Breast epithelium (tissue), 4 donors: ENCODE data around the gene VWF. TPM values are rescaled to one million over a fixed set of nuclear protein-coding genes. Genes with fewer than 3 reads are reported as not detected.

Experiments
- DNase-seq, 2 donors: peaks; one replicate each; pipeline ENCODE4 v3.0.0-alpha.2; 2019; ENCODE audit warnings: low spot score in 2 of 2
- H3K27ac ChIP-seq, 2 donors: fragments of 200-600 bp; sonication (generic) in 1 of 2; one replicate each; pipeline ENCODE4 v1.5.1; 2016 to 2019; ENCODE audit warnings: mild to moderate bottlenecking in 1 of 2
- H3K27me3 ChIP-seq, 2 donors: fragments of 200-600 bp; sonication (generic) in 1 of 2; one replicate each; pipeline versions ENCODE4 v1.5.1 to v1.6.0; 2017 to 2019; ENCODE audit warnings: control low read depth in 1 of 2, mild to moderate bottlenecking in 1 of 2
- H3K36me3 ChIP-seq: fragments of 200-600 bp; one replicate; pipeline ENCODE4 v1.5.1; 2019
- H3K4me1 ChIP-seq, 2 donors: fragments of 200-600 bp; sonication (generic); one replicate each; pipeline ENCODE4 v1.5.1; 2016 to 2019; ENCODE audit warnings: control low read depth in 1 of 2
- H3K4me3 ChIP-seq, 3 donors: fragments of 200-600 bp; sonication (generic); 1 replicate in 2 of 3; 2 replicates in 1 of 3; pipeline ENCODE4 v1.5.1; 2016 to 2019; ENCODE audit warnings: mild to moderate bottlenecking in 3 of 3, moderate library complexity in 2 of 3
- H3K9me3 ChIP-seq, 2 donors: fragments of 200-600 bp; sonication (generic) in 1 of 2; one replicate each; pipeline ENCODE4 v1.5.1; 2016 to 2019; ENCODE audit warnings: control low read depth in 1 of 2
- POLR2A ChIP-seq: fragments of 450-650 bp; IDR thresholded peaks from one replicate; pipeline ENCODE4 v1.6.1; 2016; ENCODE audit warnings: antibody characterized with exemption, mild to moderate bottlenecking, moderate library complexity
- POLR2AphosphoS5 ChIP-seq, 3 donors: sonication (generic); formaldehyde crosslinking; IDR thresholded peaks; one replicate each; pipeline ENCODE4 v1.6.1; 2017; ENCODE audit warnings: antibody characterized with exemption in 3 of 3
- intact Hi-C: fragments of 100-400 bp; cut with DNase I; formaldehyde crosslinking; loops from one replicate; pipeline ENCODE4 v1.15.1; 2023; ENCODE audit warnings: low total_unique reads
- total RNA-seq, 3 donors: library from RNA; depleted of rRNA; stranded (reverse); fragments of >200 nt; gene quantifications; one replicate each; pipeline ENCODE4 v1.1.0, GENCODE V29; 2016
- TF ChIP-seq, protein P1 (sequence below), 3 donors: fragments of 450-650 bp; IDR thresholded peaks; one replicate each; pipeline ENCODE4 v1.5.1; 2016 to 2017; ENCODE audit warnings: antibody characterized with exemption in 3 of 3, mild to moderate bottlenecking in 3 of 3, moderate library complexity in 3 of 3

VWF gene
- total RNA-seq, 3 donors from 2014 or later, result 60.3 to 267 (median 117) TPM

DNA sequence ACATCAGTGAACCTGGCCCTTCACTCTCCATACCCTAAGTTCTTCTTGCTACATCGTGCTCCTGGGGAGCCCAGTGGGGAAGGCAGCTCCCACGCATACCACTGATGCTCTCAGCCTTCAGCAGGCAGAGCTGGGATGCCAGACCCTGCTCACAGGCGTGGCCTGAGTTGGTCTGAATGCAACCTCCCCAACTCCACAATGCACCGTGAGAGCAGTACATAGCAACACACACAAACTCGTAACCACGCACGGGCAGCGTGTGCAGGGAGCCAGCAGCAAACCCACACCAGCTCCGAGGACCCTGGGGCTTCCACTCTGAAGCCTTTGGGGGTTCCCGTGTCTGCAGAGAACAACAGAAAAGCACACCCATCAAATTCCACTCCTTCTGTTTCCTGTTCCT lies 216.7 kb downstream of the VWF start:
- Histone ChIP-seq H3K36me3 (no peaks in the 10 kb centered on the region), H3K9me3 (no peaks in the 10 kb centered on the region), H3K27me3 (no peaks in the 10 kb centered on the region), H3K27ac (no peak overlapping the region), H3K4me3 (no peak overlapping the region), H3K4me1 (no peaks in the 10 kb centered on the region)
- intact Hi-C loops, result no loop called here
- DNase-seq, result no peak
- TF ChIP-seq POLR2A (no peak), POLR2AphosphoS5 (IDR thresholded peaks at IDR 0.05) (no peak)
- TF ChIP-seq, protein P1, sequence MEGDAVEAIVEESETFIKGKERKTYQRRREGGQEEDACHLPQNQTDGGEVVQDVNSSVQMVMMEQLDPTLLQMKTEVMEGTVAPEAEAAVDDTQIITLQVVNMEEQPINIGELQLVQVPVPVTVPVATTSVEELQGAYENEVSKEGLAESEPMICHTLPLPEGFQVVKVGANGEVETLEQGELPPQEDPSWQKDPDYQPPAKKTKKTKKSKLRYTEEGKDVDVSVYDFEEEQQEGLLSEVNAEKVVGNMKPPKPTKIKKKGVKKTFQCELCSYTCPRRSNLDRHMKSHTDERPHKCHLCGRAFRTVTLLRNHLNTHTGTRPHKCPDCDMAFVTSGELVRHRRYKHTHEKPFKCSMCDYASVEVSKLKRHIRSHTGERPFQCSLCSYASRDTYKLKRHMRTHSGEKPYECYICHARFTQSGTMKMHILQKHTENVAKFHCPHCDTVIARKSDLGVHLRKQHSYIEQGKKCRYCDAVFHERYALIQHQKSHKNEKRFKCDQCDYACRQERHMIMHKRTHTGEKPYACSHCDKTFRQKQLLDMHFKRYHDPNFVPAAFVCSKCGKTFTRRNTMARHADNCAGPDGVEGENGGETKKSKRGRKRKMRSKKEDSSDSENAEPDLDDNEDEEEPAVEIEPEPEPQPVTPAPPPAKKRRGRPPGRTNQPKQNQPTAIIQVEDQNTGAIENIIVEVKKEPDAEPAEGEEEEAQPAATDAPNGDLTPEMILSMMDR (IDR thresholded peaks at IDR 0.05), result no peak

- no peaks in the 10 kb centered on the region for H3K36me3 ChIP-seq
- no peaks in the 10 kb centered on the region for H3K9me3 ChIP-seq
- TF ChIP-seq, protein P1 (IDR thresholded peaks at IDR 0.05), result no peak
- no peak for TF ChIP-seq POLR2AphosphoS5 (IDR thresholded peaks at IDR 0.05)
- TF ChIP-seq POLR2A, result no peak
- intact Hi-C loops, result no loop called here
- no peak overlapping the region for H3K27ac ChIP-seq
- no peaks in the 10 kb centered on the region for H3K27me3 ChIP-seq
- H3K4me3 ChIP-seq, result no peak overlapping the region
- no peak for DNase-seq
- H3K4me1 ChIP-seq, result no peaks in the 10 kb centered on the region
Observed at GRCh38 chr12:5905757-5906156, 218.7 kb downstream of the VWF start.

- DNase-seq, result no peak
- Histone ChIP-seq H3K27me3 (no peaks in the 10 kb centered on the region), H3K4me3 (no peak overlapping the region), H3K9me3 (no peaks in the 10 kb centered on the region), H3K27ac (no peak overlapping the region), H3K4me1 (no peaks in the 10 kb centered on the region), H3K36me3 (no peaks in the 10 kb centered on the region)
- intact Hi-C loops, result no loop called here
- TF ChIP-seq POLR2A, result no peak
- TF ChIP-seq POLR2AphosphoS5 (IDR thresholded peaks at IDR 0.05), result no peak
- TF ChIP-seq, protein P1 (IDR thresholded peaks at IDR 0.05), result no peak
Observed at GRCh38 chr12:5904969-5905368, 219.5 kb downstream of the VWF start.

- intact Hi-C loops, result no loop called here
- H3K9me3 ChIP-seq, result no peaks in the 10 kb centered on the region
- TF ChIP-seq POLR2A (no peak), POLR2AphosphoS5 (IDR thresholded peaks at IDR 0.05) (no peak)
- TF ChIP-seq, protein P1 (IDR thresholded peaks at IDR 0.05), result no peak
- no peak overlapping the region for H3K27ac ChIP-seq
- H3K4me1 ChIP-seq, result no peaks in the 10 kb centered on the region
- no peaks in the 10 kb centered on the region for H3K36me3 ChIP-seq
- H3K4me3 ChIP-seq, result no peak overlapping the region
- DNase-seq, result no peak
- no peaks in the 10 kb centered on the region for H3K27me3 ChIP-seq
Observed at GRCh38 chr12:5904441-5904840, 220.0 kb downstream of the VWF start.

DNA sequence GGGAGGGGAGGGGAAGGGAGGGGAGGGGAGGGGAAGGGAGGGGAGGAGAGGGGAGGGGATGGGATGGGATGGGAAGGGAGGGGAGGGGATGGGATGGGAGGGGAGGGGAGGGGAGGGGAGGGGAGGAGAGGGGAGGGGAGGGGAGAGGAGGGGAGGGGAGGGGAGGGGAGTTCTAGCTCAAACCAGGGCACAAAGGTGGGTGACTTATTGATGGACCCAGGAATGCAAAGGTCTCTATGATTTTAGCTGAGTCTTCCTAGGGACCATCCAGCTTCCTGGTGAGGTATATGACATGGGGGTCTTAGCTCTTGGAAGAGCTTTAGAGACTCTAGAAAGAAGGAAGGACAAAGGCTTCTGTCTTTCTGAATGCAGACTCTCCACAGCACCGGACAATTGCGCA lies 221.7 kb downstream of the VWF start:
- Histone ChIP-seq H3K4me3 (no peak overlapping the region), H3K36me3 (no peaks in the 10 kb centered on the region), H3K27me3 (no peaks in the 10 kb centered on the region), H3K4me1 (no peaks in the 10 kb centered on the region), H3K27ac (no peak overlapping the region), H3K9me3 (no peaks in the 10 kb centered on the region)
- DNase-seq, result no peak
- intact Hi-C loops, result no loop called here
- TF ChIP-seq POLR2A (no peak), POLR2AphosphoS5 (IDR thresholded peaks at IDR 0.05) (no peak)
- TF ChIP-seq, protein P1 (IDR thresholded peaks at IDR 0.05), result no peak
